ENCODE measurements around the gene C8B. TPM values are rescaled to one million over a fixed set of nuclear protein-coding genes. Genes with fewer than 3 reads are reported as not detected.
A peak's percentile ranks its signal among the peaks of the same experiment; 100 is the strongest.

Gene C8B
- total RNA-seq (not detected), polyA plus RNA-seq (not detected), total RNA-seq (0 reads per million in 6 experiments)

GRCh38 chr1:56965916-56966697 is at the start of gene C8B:
Gene C8B (minus strand): TSS chr1:56966015. CDS start chr1:56965948, 67 bp downstream.
- POLR2A ChIA-PET = no interaction called here
- H3K27ac Mint-ChIP-seq = no peak within 1 kb of the TSS
- no peak for ATAC-seq
- H3K27me3 Mint-ChIP-seq = peaks cover 1 to 21% (median 7%) of the 10 kb centered on the region in 5 donors
- H3K9me3 Mint-ChIP-seq = peaks cover 0 to 9% (median 0%) of the 10 kb centered on the region in 9 donors
- H3K4me1 Mint-ChIP-seq = no peaks in the 10 kb centered on the region
- no peaks in the 10 kb centered on the region for H3K36me3 Mint-ChIP-seq
- DNase-seq = no peak
- no peak within 1 kb of the TSS for H3K4me3 Mint-ChIP-seq

- Mint-ChIP-seq H3K27me3 (peaks cover 0 to 15% (median 4%) of the 10 kb centered on the region in 5 donors), H3K27ac (no peak overlapping the region), H3K4me3 (no peak overlapping the region), H3K4me1 (no peaks in the 10 kb centered on the region), H3K36me3 (no peaks in the 10 kb centered on the region), H3K9me3 (no peaks in the 10 kb centered on the region)
- POLR2A ChIA-PET = no interaction called here
- DNase-seq (no peak), ATAC-seq (no peak)
These were observed 49.3 kb upstream of the C8B start for GRCh38 chr1:57015071-57015470.

GRCh38 chr1:57013522-57013921 is 47.7 kb upstream of the C8B start:
- no peak for ATAC-seq
- Mint-ChIP-seq H3K4me3 (no peak overlapping the region), H3K9me3 (no peaks in the 10 kb centered on the region), H3K27me3 (peaks cover 0 to 10% (median 4%) of the 10 kb centered on the region in 5 donors), H3K36me3 (no peaks in the 10 kb centered on the region), H3K4me1 (no peaks in the 10 kb centered on the region), H3K27ac (no peak overlapping the region)
- DNase-seq = no peak
- POLR2A ChIA-PET = no interaction called here

GRCh38 chr1:57012315-57012714 is 46.5 kb upstream of the C8B start:
- H3K4me3 Mint-ChIP-seq = no peak overlapping the region

GRCh38 chr1:57010511-57010910 is 44.7 kb upstream of the C8B start:
- Mint-ChIP-seq H3K36me3 (no peaks in the 10 kb centered on the region), H3K4me1 (no peaks in the 10 kb centered on the region), H3K27me3 (peaks cover 2 to 9% (median 4%) of the 10 kb centered on the region in 5 donors), H3K27ac (no peak overlapping the region), H3K4me3 (no peak overlapping the region), H3K9me3 (no peaks in the 10 kb centered on the region)
- DNase-seq (no peak), ATAC-seq (no peak)
- POLR2A ChIA-PET = no interaction called here

More at GRCh38 chr1:57012315-57012714, 46.5 kb upstream of the C8B start:
- POLR2A ChIA-PET = no interaction called here
- H3K4me1 Mint-ChIP-seq = no peaks in the 10 kb centered on the region
- no peak overlapping the region for H3K27ac Mint-ChIP-seq
- no peaks in the 10 kb centered on the region for H3K9me3 Mint-ChIP-seq
- ATAC-seq (no peak), DNase-seq (no peak)
- no peaks in the 10 kb centered on the region for H3K36me3 Mint-ChIP-seq
- peaks cover 0 to 9% (median 4%) of the 10 kb centered on the region in 5 donors for H3K27me3 Mint-ChIP-seq

GRCh38 chr1:57007948-57008347 is 42.1 kb upstream of the C8B start:
- POLR2A ChIA-PET = no interaction called here
- no peaks in the 10 kb centered on the region for H3K4me1 Mint-ChIP-seq
- no peak overlapping the region for H3K4me3 Mint-ChIP-seq
- no peak overlapping the region for H3K27ac Mint-ChIP-seq
- no peaks in the 10 kb centered on the region for H3K9me3 Mint-ChIP-seq
- H3K36me3 Mint-ChIP-seq = no peaks in the 10 kb centered on the region
- no peak for ATAC-seq
- H3K27me3 Mint-ChIP-seq = peaks cover 2 to 9% (median 4%) of the 10 kb centered on the region in 5 donors
- no peak for DNase-seq

- Mint-ChIP-seq H3K4me1 (no peaks in the 10 kb centered on the region), H3K9me3 (no peaks in the 10 kb centered on the region), H3K36me3 (no peaks in the 10 kb centered on the region), H3K4me3 (no peak overlapping the region), H3K27ac (no peak overlapping the region), H3K27me3 (peaks cover 2 to 9% (median 4%) of the 10 kb centered on the region in 5 donors)
- POLR2A ChIA-PET = no interaction called here
- DNase-seq (no peak), ATAC-seq (no peak)
These were observed 41.7 kb upstream of the C8B start for GRCh38 chr1:57007472-57007871.

GRCh38 chr1:57003398-57004139 is 37.8 kb upstream of the C8B start:
- H3K4me1 Mint-ChIP-seq = no peaks in the 10 kb centered on the region
- no peak overlapping the region for H3K27ac Mint-ChIP-seq
- no peaks in the 10 kb centered on the region for H3K36me3 Mint-ChIP-seq
- POLR2A ChIA-PET = no interaction called here
- DNase-seq = no peak
- H3K4me3 Mint-ChIP-seq = no peak overlapping the region
- H3K27me3 Mint-ChIP-seq = peaks cover 2 to 17% (median 5%) of the 10 kb centered on the region in 5 donors
- peaks cover 0 to 2% (median 0%) of the 10 kb centered on the region in 9 donors for H3K9me3 Mint-ChIP-seq
- no peak for ATAC-seq

- DNase-seq (no peak), ATAC-seq (no peak)
- Mint-ChIP-seq H3K27ac (no peak overlapping the region), H3K27me3 (peaks cover 0 to 21% (median 8%) of the 10 kb centered on the region in 5 donors), H3K4me1 (no peaks in the 10 kb centered on the region), H3K36me3 (no peaks in the 10 kb centered on the region), H3K4me3 (no peak overlapping the region), H3K9me3 (peaks cover 0 to 8% (median 0%) of the 10 kb centered on the region in 9 donors)
- POLR2A ChIA-PET = no interaction called here
These were observed 29.7 kb upstream of the C8B start for GRCh38 chr1:56995414-56996100.

- ATAC-seq (no peak), DNase-seq (no peak)
- H3K9me3 Mint-ChIP-seq = peaks cover 0 to 8% (median 0%) of the 10 kb centered on the region in 9 donors
- POLR2A ChIA-PET = no interaction called here
- H3K4me3 Mint-ChIP-seq = no peak overlapping the region
- H3K27ac Mint-ChIP-seq = peak overlapping the region in 1 of 10 donors; percentile 31
- no peaks in the 10 kb centered on the region for H3K36me3 Mint-ChIP-seq
- H3K4me1 Mint-ChIP-seq = no peaks in the 10 kb centered on the region
- H3K27me3 Mint-ChIP-seq = peaks cover 0 to 19% (median 8%) of the 10 kb centered on the region in 5 donors
These were observed 27.7 kb upstream of the C8B start for GRCh38 chr1:56993475-56993874.

- H3K4me1 Mint-ChIP-seq = no peaks in the 10 kb centered on the region
- H3K27me3 Mint-ChIP-seq = peaks cover 0 to 19% (median 8%) of the 10 kb centered on the region in 5 donors
- POLR2A ChIA-PET = no interaction called here
- no peak overlapping the region for H3K27ac Mint-ChIP-seq
- ATAC-seq (no peak), DNase-seq (no peak)
- H3K36me3 Mint-ChIP-seq = no peaks in the 10 kb centered on the region
- H3K9me3 Mint-ChIP-seq = peaks cover 0 to 8% (median 0%) of the 10 kb centered on the region in 9 donors
- no peak overlapping the region for H3K4me3 Mint-ChIP-seq
These were observed 26.7 kb upstream of the C8B start for GRCh38 chr1:56992318-56993125.

GRCh38 chr1:56991576-56991975 is 25.8 kb upstream of the C8B start:
- POLR2A ChIA-PET = no interaction called here
- H3K27me3 Mint-ChIP-seq = peaks cover 0 to 19% (median 8%) of the 10 kb centered on the region in 5 donors
- DNase-seq (no peak), ATAC-seq (no peak)
- no peaks in the 10 kb centered on the region for H3K4me1 Mint-ChIP-seq
- no peak overlapping the region for H3K4me3 Mint-ChIP-seq
- no peaks in the 10 kb centered on the region for H3K36me3 Mint-ChIP-seq
- peaks cover 0 to 8% (median 0%) of the 10 kb centered on the region in 9 donors for H3K9me3 Mint-ChIP-seq
- no peak overlapping the region for H3K27ac Mint-ChIP-seq

Measured in naive thymus-derived CD8-positive, alpha-beta T cell (primary cell).